HFFc6 (cell line): ENCODE measurements around the gene PHLDA3. TPM values are rescaled to one million over a fixed set of nuclear protein-coding genes. Genes with fewer than 3 reads are reported as not detected.

Source experiments
- DNase-seq: peaks from one replicate; pipeline ENCODE4 v3.0.0-alpha.2; 2018
- H3K27ac Mint-ChIP-seq: 2 replicates; pipeline ENCODE4 v1.8.0; 2020; ENCODE audit warnings: mild to moderate bottlenecking, mixed read lengths
- H3K27me3 Mint-ChIP-seq: 2 replicates; pipeline ENCODE4 v1.8.0; 2021; ENCODE audit warnings: mild to moderate bottlenecking, moderate library complexity, mixed read lengths; ENCODE audit not compliant: insufficient read depth
- H3K36me3 Mint-ChIP-seq: 2 replicates; pipeline ENCODE4 v1.8.0; 2021; ENCODE audit warnings: low read depth, mixed read lengths
- H3K4me1 Mint-ChIP-seq: 2 replicates; pipeline ENCODE4 v1.8.0; 2020; ENCODE audit warnings: low read depth, mixed read lengths
- H3K4me3 Mint-ChIP-seq: 2 replicates; pipeline ENCODE4 v1.8.0; 2020; ENCODE audit warnings: mild to moderate bottlenecking, moderate library complexity, mixed read lengths
- H3K9me3 Mint-ChIP-seq: 2 replicates; pipeline ENCODE4 v1.8.0; 2020; ENCODE audit warnings: mild to moderate bottlenecking, mixed read lengths
- CTCF ChIP-seq: fragments of 200-600 bp; sonication (generic); IDR thresholded peaks from 2 replicates; pipeline ENCODE4 v1.5.0; 2021; ENCODE audit warnings: antibody characterized with exemption, mild to moderate bottlenecking
- total RNA-seq, 6 experiments: library from RNA; stranded (reverse); fragmentation: NEBNext Ultra II Directional; extraction: Animal tissue kit (Norgen Biotek cat#: 25700); gene quantifications; 2 replicates in 1 of 6; 3 replicates in 5 of 6; pipeline ENCODE4 v1.2.3, GENCODE V29; 2021

The PHLDA3 gene
- total RNA-seq, 6 experiments from 2014 or later, result 101 to 113 (median 108) TPM

GRCh38 chr1:201450721-201451291 lies 18.2 kb downstream of the PHLDA3 start:
- peak overlapping the region; percentile 34; the same call in 1 of the 2 replicates for H3K4me3 Mint-ChIP-seq
- H3K4me1 Mint-ChIP-seq, result peaks cover 56% of the 10 kb centered on the region
- peaks cover 1% of the 10 kb centered on the region for H3K27me3 Mint-ChIP-seq
- H3K36me3 Mint-ChIP-seq, result no peaks in the 10 kb centered on the region; the same call in 1 of the 2 replicates
- DNase-seq, result peak; percentile 57
- H3K27ac Mint-ChIP-seq, result peak overlapping the region; percentile 69
- TF ChIP-seq CTCF, result no peak
- no peaks in the 10 kb centered on the region for H3K9me3 Mint-ChIP-seq

GRCh38 chr1:201448990-201449389 lies 20.0 kb downstream of the PHLDA3 start:
- Mint-ChIP-seq H3K27ac (no peak overlapping the region), H3K4me3 (no peak overlapping the region), H3K4me1 (peaks cover 48% of the 10 kb centered on the region)

GRCh38 chr1:201447903-201448871 lies 20.8 kb downstream of the PHLDA3 start:
- peak; percentile 94 for TF ChIP-seq CTCF
- peaks cover 11% of the 10 kb centered on the region for H3K27me3 Mint-ChIP-seq
- DNase-seq, result peak; percentile 41
- peaks cover 45% of the 10 kb centered on the region for H3K4me1 Mint-ChIP-seq
- no peak overlapping the region; the same call in 1 of the 2 replicates for H3K27ac Mint-ChIP-seq
- H3K4me3 Mint-ChIP-seq, result no peak overlapping the region
- H3K9me3 Mint-ChIP-seq, result no peaks in the 10 kb centered on the region
- H3K36me3 Mint-ChIP-seq, result no peaks in the 10 kb centered on the region; the same call in 1 of the 2 replicates

More at GRCh38 chr1:201448990-201449389, 20.0 kb downstream of the PHLDA3 start:
- no peak for DNase-seq
- no peaks in the 10 kb centered on the region; the same call in 1 of the 2 replicates for H3K36me3 Mint-ChIP-seq
- H3K9me3 Mint-ChIP-seq, result no peaks in the 10 kb centered on the region
- H3K27me3 Mint-ChIP-seq, result peaks cover 4% of the 10 kb centered on the region
- no peak for TF ChIP-seq CTCF

- TF ChIP-seq CTCF, result no peak
- peaks cover 5% of the 10 kb centered on the region for H3K36me3 Mint-ChIP-seq
- no peak overlapping the region for H3K27ac Mint-ChIP-seq
- H3K27me3 Mint-ChIP-seq, result peaks cover 13% of the 10 kb centered on the region
- no peak overlapping the region for H3K4me3 Mint-ChIP-seq
- no peak for DNase-seq
- H3K4me1 Mint-ChIP-seq, result peaks cover 27% of the 10 kb centered on the region
- peaks cover 5% of the 10 kb centered on the region for H3K9me3 Mint-ChIP-seq
These were observed 23.7 kb downstream of the PHLDA3 start for GRCh38 chr1:201445310-201445709.

- no peak overlapping the region for H3K27ac Mint-ChIP-seq
- H3K9me3 Mint-ChIP-seq, result peaks cover 5% of the 10 kb centered on the region
- no peak for TF ChIP-seq CTCF
- peaks cover 13% of the 10 kb centered on the region for H3K27me3 Mint-ChIP-seq
- H3K36me3 Mint-ChIP-seq, result peaks cover 5% of the 10 kb centered on the region
- DNase-seq, result no peak
- H3K4me3 Mint-ChIP-seq, result no peak overlapping the region
- H3K4me1 Mint-ChIP-seq, result peaks cover 22% of the 10 kb centered on the region
These were observed 24.2 kb downstream of the PHLDA3 start for GRCh38 chr1:201444792-201445191.
